HAP-1 (cell line): Measurements from ENCODE around the gene SMCR8.
A peak's percentile ranks its signal among the peaks of the same experiment; 100 is the strongest.
"Not testable (repeated sequence)": the region's sequence is repeated elsewhere in the genome, so short reads cannot be mapped to it uniquely, and the experiment has no call there.

ENCODE experiments used
- DNase-seq, 2 experiments: peaks; one replicate each; pipeline ENCODE4 v3.0.0-alpha.2; 2016 to 2020; ENCODE audit warnings: low spot score in 2 of 2
- H3K27me3 ChIP-seq: fragments of 250-450 bp; sonication (Bioruptor Pico); 2 replicates; pipeline ENCODE4 v1.5.1; 2020; ENCODE audit warnings: low read depth, mild to moderate bottlenecking, moderate library complexity
- H3K36me3 ChIP-seq: fragments of 250-450 bp; sonication (Bioruptor Pico); replicated peaks from 2 replicates; pipeline ENCODE4 v1.5.1; 2020; ENCODE audit warnings: mild to moderate bottlenecking
- H3K4me1 ChIP-seq: fragments of 250-450 bp; sonication (Bioruptor Pico); 2 replicates; pipeline ENCODE4 v1.5.1; 2020; ENCODE audit warnings: mild to moderate bottlenecking
- H3K4me3 ChIP-seq: fragments of 250-450 bp; sonication (Bioruptor Pico); 2 replicates; pipeline ENCODE4 v1.5.1; 2020; ENCODE audit warnings: mild to moderate bottlenecking, moderate library complexity
- H3K9me3 ChIP-seq: fragments of 250-450 bp; sonication (Bioruptor Pico); 2 replicates; pipeline ENCODE4 v1.5.1; 2020; ENCODE audit warnings: mild to moderate bottlenecking, moderate library complexity
- in situ Hi-C: fragments of 300-500 bp; cut with MboI; formaldehyde crosslinking; loops from 3 replicates; pipeline ENCODE4 v1.14.3; 2020; ENCODE audit warnings: low sequenced_read_pairs, inconsistent platforms, mixed read lengths

Gene SMCR8

DNA sequence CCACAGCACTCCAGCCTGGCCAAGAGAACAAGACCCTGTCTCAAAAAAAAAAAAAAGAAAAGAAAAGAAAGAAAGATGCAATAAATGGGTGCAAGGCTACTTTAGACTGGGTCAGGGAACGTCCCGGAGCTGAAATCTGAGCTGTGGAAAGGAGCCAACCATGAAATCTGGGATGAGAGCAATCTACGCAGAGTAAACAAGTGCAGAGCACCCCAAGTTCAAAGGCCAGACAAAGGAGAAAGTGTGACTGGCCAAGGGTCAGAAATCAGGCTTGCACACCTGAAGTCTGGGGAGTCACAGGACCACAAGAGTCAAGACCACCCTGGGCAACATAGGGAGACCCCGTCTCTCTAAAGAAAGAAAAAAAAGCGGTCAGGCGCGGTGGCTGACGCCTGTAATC is 45.4 kb downstream of the SMCR8 start:
- H3K9me3 ChIP-seq = no peaks in the 10 kb centered on the region
- no peaks in the 10 kb centered on the region for H3K27me3 ChIP-seq
- H3K4me3 ChIP-seq = no peak overlapping the region
- peaks cover 28% of the 10 kb centered on the region for H3K36me3 ChIP-seq
- in situ Hi-C loops = loop anchor here (25.0 kb wide), 1 partner anchor 202 kb away; no protein-coding TSS in a partner anchor
- no peak for DNase-seq
- peaks cover 8% of the 10 kb centered on the region for H3K4me1 ChIP-seq

DNA sequence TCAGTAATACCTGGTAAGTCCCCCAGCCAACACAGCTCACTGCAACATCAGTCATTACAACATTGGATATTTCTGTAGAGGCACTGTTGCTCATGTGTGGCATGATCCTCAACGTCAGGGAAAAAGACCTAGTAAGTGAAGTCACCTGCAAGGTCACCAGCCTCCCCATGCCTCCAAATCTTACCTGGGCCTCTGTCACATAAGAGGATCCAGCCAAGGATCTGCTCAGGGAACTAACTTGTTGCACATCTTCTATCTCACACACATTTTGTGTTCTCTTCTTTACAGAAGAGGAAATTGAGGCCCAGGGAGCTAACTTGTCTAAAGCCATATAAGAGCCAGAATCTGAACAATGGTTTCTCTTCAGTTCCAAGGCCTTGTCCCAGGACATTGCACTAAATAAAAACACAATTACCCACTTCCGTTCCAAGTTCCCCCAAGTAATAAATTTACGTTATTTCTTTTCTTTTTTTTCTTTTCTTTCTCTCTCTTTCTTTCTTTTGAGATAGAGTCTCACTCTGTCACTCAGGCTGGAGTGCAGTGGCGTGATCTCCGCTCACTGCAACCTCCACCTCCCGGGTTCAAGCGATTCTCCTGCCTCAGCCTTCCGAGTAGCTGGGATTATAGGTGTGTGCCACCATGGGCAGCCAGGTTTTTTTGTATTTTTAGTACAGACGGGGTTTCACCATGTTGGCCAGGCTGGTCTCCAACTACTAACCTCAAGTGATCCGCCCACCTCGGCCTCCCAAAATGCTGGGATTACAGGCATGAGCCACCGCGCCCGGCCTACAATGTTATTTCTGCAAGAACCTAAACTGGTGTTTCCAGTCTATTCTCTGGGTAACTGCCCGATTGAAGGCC is 47.0 kb downstream of the SMCR8 start:
- H3K9me3 ChIP-seq = no peaks in the 10 kb centered on the region
- in situ Hi-C loops = loop anchor here (25.0 kb wide), 1 partner anchor 200 kb away; no protein-coding TSS in a partner anchor

DNA sequence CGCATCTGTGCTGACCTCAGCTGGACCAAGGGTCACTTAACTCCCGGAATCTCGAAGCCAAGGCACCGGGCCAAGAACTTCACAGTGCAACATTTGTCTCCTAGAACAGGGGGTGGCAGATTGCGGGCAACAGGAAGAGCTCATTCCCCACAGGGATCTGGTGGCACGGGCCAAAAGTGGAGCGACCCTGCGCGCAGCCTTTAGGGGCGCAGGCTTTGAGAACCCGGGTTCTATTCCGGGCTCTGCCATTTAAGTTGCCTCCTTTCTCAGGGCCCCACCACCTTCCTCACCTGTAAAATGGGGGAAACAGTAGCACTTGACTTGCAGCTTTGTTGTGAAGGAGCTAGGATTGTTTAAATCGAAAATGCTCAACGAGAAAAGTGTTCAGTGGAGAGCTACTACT is 47.6 kb downstream of the SMCR8 start:
- in situ Hi-C loops = loop anchor here (25.0 kb wide), 1 partner anchor 200 kb away; no protein-coding TSS in a partner anchor
- Histone ChIP-seq H3K4me1 (peaks cover 8% of the 10 kb centered on the region), H3K4me3 (peak overlapping the region; percentile 87), H3K36me3 (peaks cover 21% of the 10 kb centered on the region), H3K27me3 (no peaks in the 10 kb centered on the region), H3K9me3 (no peaks in the 10 kb centered on the region)
- DNase-seq = peak in 1 of 2 experiments; percentile 45

More for the DNA sequence above, 47.0 kb downstream of the SMCR8 start:
- DNase-seq = no peak
- peaks cover 8% of the 10 kb centered on the region for H3K4me1 ChIP-seq
- H3K36me3 ChIP-seq = peaks cover 21% of the 10 kb centered on the region
- H3K4me3 ChIP-seq = peak overlapping the region; percentile 87
- H3K27me3 ChIP-seq = no peaks in the 10 kb centered on the region

DNA sequence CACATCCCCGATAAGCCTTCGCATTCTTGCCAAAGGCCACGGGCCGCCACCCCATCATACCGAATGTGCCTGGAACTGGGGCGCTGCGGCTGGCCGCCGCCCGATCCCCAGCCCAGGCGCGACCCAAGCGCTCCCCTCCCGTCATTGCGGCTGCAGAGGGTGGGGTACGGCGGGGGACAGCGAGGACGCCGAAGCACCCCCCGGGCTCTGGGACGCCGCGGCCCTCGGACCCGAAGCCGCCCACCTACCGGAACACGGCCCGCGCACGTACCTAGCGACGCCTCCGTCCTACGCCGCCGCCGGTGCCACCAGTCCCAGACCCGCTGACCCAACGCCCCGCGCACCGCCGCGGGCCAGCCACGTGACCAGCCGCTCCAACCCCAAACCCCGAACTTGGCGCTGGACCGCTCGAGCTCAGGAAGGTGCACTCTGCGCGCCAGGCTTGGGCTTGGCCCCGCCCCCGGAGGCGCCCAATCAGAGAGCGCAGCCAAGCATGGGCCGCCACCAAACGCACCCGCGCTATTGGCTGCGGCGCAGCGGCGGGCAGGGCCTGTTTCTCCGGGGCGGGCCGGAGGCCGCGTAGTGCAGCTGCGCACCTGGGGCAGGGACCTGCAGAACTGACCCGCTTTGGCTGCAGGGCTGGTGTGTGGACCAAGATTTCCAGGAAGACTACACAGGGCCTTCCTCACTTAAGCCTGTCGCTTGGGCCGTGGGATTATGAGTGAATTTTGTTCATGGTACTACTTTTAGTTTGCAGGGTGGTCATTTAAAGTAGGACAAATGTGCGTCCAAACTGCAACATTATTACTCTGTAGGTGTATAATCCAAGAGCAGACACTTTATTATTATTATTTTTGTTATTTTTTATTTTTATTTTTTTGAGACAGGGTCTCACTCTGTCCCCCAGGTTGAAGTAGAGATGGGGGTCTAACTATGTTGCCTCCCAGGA is 48.3 kb downstream of the SMCR8 start, which contains the start of gene SHMT1:
Gene SHMT1 (minus strand): TSS at position 450 of the 949 bp plus-strand sequence. CDS start 7,569 bp downstream, outside the sequence.
- Histone ChIP-seq H3K36me3 (peaks cover 18% of the 10 kb centered on the region), H3K9me3 (no peaks in the 10 kb centered on the region), H3K4me1 (peaks cover 8% of the 10 kb centered on the region), H3K4me3 (peak within 1 kb of the TSS; percentile 87), H3K27me3 (no peaks in the 10 kb centered on the region)
- in situ Hi-C loops = loop anchor here (25.0 kb wide), 1 partner anchor 199 kb away; no protein-coding TSS in a partner anchor
- DNase-seq = peak; percentile 95 to 96

DNA sequence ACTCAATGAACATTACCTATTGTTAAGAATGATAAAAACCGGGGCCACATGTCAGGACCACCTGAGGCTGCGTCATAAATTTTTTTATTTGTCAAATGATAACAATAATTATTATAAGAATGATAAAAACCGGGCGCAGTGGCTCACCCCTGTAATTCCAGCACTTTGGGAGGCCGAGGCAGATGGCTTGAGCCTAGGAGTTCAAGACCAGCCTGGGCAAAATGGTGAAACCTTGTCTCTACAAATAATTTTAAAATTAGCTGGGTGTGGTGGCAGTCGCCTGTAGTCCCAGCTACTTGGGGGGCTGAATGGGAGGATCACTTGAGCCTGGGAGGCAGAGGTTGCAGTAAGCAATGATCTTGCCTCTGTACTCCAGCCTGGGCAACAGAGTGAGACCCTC is 49.1 kb downstream of the SMCR8 start:
- in situ Hi-C loops = loop anchor here (25.0 kb wide), 1 partner anchor 198 kb away; no protein-coding TSS in a partner anchor
- Histone ChIP-seq H3K9me3 (no peaks in the 10 kb centered on the region), H3K36me3 (peaks cover 11% of the 10 kb centered on the region), H3K4me3 (no peak overlapping the region), H3K4me1 (peaks cover 8% of the 10 kb centered on the region), H3K27me3 (no peaks in the 10 kb centered on the region)
- no peak for DNase-seq

- Histone ChIP-seq H3K36me3 (no peaks in the 10 kb centered on the region), H3K27me3 (no peaks in the 10 kb centered on the region), H3K4me1 (no peaks in the 10 kb centered on the region), H3K9me3 (no peaks in the 10 kb centered on the region), H3K4me3 (no peak overlapping the region)
- in situ Hi-C loops = loop anchor here (25.0 kb wide), 1 partner anchor 193 kb away; no protein-coding TSS in a partner anchor
- DNase-seq = no peak
Measured at GRCh38 chr17:18368946-18369345, 53.9 kb downstream of the SMCR8 start.

DNA sequence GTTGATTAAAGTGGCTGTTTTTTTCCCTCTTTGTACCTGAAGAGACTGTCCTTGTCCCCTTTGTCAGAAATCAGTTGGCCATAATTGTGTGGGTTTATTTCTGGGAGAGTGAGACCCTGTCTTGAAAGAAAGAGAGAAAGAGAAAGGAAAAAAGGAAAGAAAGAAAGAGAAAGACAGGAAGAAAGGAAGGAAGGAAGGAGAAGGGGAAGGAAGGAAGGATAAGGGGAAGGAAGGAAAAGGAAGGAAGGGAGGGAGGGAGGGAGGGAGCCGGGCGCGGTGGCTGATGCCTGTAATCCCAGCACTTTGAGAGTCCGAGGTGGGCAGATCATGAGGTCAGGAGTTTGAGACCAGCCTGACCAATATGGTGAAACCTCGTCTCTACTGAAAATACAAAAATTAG is 55.7 kb downstream of the SMCR8 start:
- Histone ChIP-seq H3K4me1 (no peaks in the 10 kb centered on the region), H3K9me3 (no peaks in the 10 kb centered on the region; the same call in 1 of the 2 replicates), H3K36me3 (no peaks in the 10 kb centered on the region), H3K27me3 (no peaks in the 10 kb centered on the region), H3K4me3 (no peak overlapping the region)
- no peak for DNase-seq
- in situ Hi-C loops = loop anchor here (25.0 kb wide), 1 partner anchor 192 kb away; no protein-coding TSS in a partner anchor

DNA sequence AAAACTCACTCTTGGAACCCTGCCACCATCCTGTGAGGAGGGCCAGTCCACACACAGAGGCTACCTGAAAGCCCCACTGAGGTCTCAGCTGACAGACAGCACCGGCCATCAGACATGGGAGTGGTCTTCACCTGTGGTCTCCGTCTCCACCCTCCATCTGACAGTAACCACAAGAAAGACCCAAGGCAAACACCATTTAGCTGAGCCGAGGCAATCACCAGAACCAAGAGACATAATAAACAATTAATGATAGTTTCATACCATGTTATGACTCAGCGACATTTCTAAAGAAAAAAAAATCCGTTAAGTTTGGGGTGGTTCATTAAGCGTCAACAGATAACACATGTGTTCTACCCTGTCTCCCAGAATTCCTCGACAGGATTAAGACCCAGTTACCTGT is 56.4 kb downstream of the SMCR8 start:
- DNase-seq = no peak
- H3K4me3 ChIP-seq = no peak overlapping the region
- no peaks in the 10 kb centered on the region; the same call in 1 of the 2 replicates for H3K9me3 ChIP-seq
- H3K36me3 ChIP-seq = no peaks in the 10 kb centered on the region
- H3K27me3 ChIP-seq = no peaks in the 10 kb centered on the region
- H3K4me1 ChIP-seq = no peaks in the 10 kb centered on the region
- in situ Hi-C loops = loop anchor here (25.0 kb wide), 1 partner anchor 191 kb away; no protein-coding TSS in a partner anchor

GRCh38 chr17:18373181-18373580 is 58.1 kb downstream of the SMCR8 start:
- in situ Hi-C loops = loop anchor here (25.0 kb wide), 1 partner anchor 189 kb away; no protein-coding TSS in a partner anchor
- H3K4me3 ChIP-seq, H3K4me1 ChIP-seq, DNase-seq, H3K36me3 ChIP-seq, H3K9me3 ChIP-seq, H3K27me3 ChIP-seq: not testable (repeated sequence)

GRCh38 chr17:18374216-18374615 is 59.1 kb downstream of the SMCR8 start:
- no peaks in the 10 kb centered on the region for H3K27me3 ChIP-seq
- H3K9me3 ChIP-seq = no peaks in the 10 kb centered on the region; the same call in 1 of the 2 replicates
- no peak for DNase-seq
- no peaks in the 10 kb centered on the region for H3K36me3 ChIP-seq
- in situ Hi-C loops = loop anchor here (25.0 kb wide), 1 partner anchor 188 kb away; no protein-coding TSS in a partner anchor
- no peak overlapping the region for H3K4me3 ChIP-seq
- H3K4me1 ChIP-seq = no peaks in the 10 kb centered on the region
